Spleen (tissue), 11 donors: ENCODE data around the gene GRIK1. TPM values are rescaled to one million over a fixed set of nuclear protein-coding genes. Genes with fewer than 3 reads are reported as not detected.
A peak's percentile ranks its signal among the peaks of the same experiment; 100 is the strongest.

Experiments
- DNase-seq: peaks from one replicate; pipeline ENCODE4 v3.0.0-alpha.2; 2020
- H3K27ac ChIP-seq, 8 donors: fragments of 200-600 bp; sonication (generic) in 7 of 8; 1 replicate in 4 of 8; 2 replicates in 4 of 8; pipeline versions ENCODE4 v1.5.0 to v1.8.0; 2016 to 2021; ENCODE audit warnings: inconsistent platforms in 4 of 8, mild to moderate bottlenecking in 4 of 8, moderate library complexity in 1 of 8
- H3K27me3 ChIP-seq, 7 donors: fragments of 200-600 bp; sonication (generic) in 6 of 7; replicated peaks in 1 of 7; 1 replicate in 4 of 7; 2 replicates in 3 of 7; pipeline versions ENCODE4 v1.5.0 to v1.8.0; 2016 to 2021; ENCODE audit warnings: inconsistent platforms in 3 of 7, mild to moderate bottlenecking in 1 of 7
- H3K36me3 ChIP-seq, 6 donors: fragments of 200-600 bp; sonication (generic) in 5 of 6; 1 replicate in 4 of 6; 2 replicates in 2 of 6; pipeline versions ENCODE4 v1.5.0 to v1.8.0; 2016 to 2021; ENCODE audit warnings: inconsistent platforms in 2 of 6
- H3K4me1 ChIP-seq, 6 donors: fragments of 200-600 bp; sonication (generic) in 5 of 6; 1 replicate in 3 of 6; 2 replicates in 3 of 6; pipeline versions ENCODE4 v1.5.0 to v1.8.0; 2016 to 2021; ENCODE audit warnings: inconsistent platforms in 3 of 6
- H3K4me3 ChIP-seq, 8 donors: fragments of 200-600 bp; sonication (generic) in 7 of 8; 1 replicate in 4 of 8; 2 replicates in 4 of 8; pipeline versions ENCODE4 v1.5.0 to v1.8.0; 2016 to 2021; ENCODE audit warnings: inconsistent platforms in 4 of 8, mild to moderate bottlenecking in 4 of 8, moderate library complexity in 2 of 8
- H3K9me3 ChIP-seq, 8 donors: fragments of 200-600 bp; sonication (generic) in 7 of 8; 1 replicate in 4 of 8; 2 replicates in 4 of 8; pipeline versions ENCODE4 v1.5.0 to v1.8.0; 2016 to 2021; ENCODE audit warnings: inconsistent platforms in 4 of 8
- CTCF ChIP-seq, 11 experiments: fragments of 200-600 bp in 7 of 11; fragments of 450-650 bp in 4 of 11; sonication (generic) in 4 of 11; IDR thresholded peaks in 8 of 11; conservative IDR thresholded peaks in 3 of 11; 1 replicate in 7 of 11; 2 replicates in 4 of 11; pipeline versions ENCODE4 v1.4.0 to v1.8.0; 2016 to 2021; ENCODE audit warnings: antibody characterized with exemption in 11 of 11, inconsistent platforms in 4 of 11, mild to moderate bottlenecking in 1 of 11
- POLR2A ChIP-seq, 3 donors: fragments of 450-650 bp; IDR thresholded peaks; one replicate each; pipeline ENCODE4 v1.5.1; 2017; ENCODE audit warnings: antibody characterized with exemption in 3 of 3, mild to moderate bottlenecking in 1 of 3
- POLR2AphosphoS5 ChIP-seq, 3 donors: sonication (generic); formaldehyde crosslinking; IDR thresholded peaks; one replicate each; pipeline ENCODE4 v1.5.1; 2017; ENCODE audit warnings: antibody characterized with exemption in 3 of 3
- whole genome bisulfite sequencing, 5 donors: extraction: QIAGEN DNeasy Blood & Tissue Kit in 3 of 5; methylation state at CpG; one replicate each; pipeline versions ENCODE4 v1.1.5 to v1.1.7; 2013 to 2018; 5-methylcytosine and 5-hydroxymethylcytosine counted together
- intact Hi-C: fragments of 100-400 bp; cut with DNase I; formaldehyde crosslinking; loops from one replicate; pipeline ENCODE4 v1.15.0; 2023; ENCODE audit warnings: low total_unique reads
- polyA plus RNA-seq, 3 donors: library from polyadenylated mRNA; stranded (reverse); fragments of 200-250 nt; gene quantifications; one replicate each; pipeline ENCODE4 v1.2.1, GENCODE V29; 2013
- total RNA-seq, 7 donors: library from RNA; depleted of rRNA in 3 of 7; stranded (reverse); fragments of >200 nt in 3 of 7; fragmentation: NEBNext Ultra II Directional in 4 of 7; extraction: Animal tissue kit (Norgen Biotek cat#: 25700) in 4 of 7; gene quantifications; one replicate each; pipeline versions ENCODE4 v1.1.0 to v1.2.1, GENCODE V29; 2016 to 2021
- donor health status: healthy with polysubstance abuse.
- donor health status: DM: no; HTN: no; CAD: no; lungs with moderate emphysema.
- donor health status: DM: no; HTN: no; CAD: no.
- donor health status: Bipolar disorder and iron deficiency.
- donor health status: healthy.
- donor health status: DM: no; HTN: no; CAD: no.
- donor health status: DM: yes; HTN: yes; CAD: no.

The GRIK1 gene
- total and polyA plus RNA-seq, 10 donors, result 0.02 to 0.17 (median 0.04) TPM; not detected in 7

DNA sequence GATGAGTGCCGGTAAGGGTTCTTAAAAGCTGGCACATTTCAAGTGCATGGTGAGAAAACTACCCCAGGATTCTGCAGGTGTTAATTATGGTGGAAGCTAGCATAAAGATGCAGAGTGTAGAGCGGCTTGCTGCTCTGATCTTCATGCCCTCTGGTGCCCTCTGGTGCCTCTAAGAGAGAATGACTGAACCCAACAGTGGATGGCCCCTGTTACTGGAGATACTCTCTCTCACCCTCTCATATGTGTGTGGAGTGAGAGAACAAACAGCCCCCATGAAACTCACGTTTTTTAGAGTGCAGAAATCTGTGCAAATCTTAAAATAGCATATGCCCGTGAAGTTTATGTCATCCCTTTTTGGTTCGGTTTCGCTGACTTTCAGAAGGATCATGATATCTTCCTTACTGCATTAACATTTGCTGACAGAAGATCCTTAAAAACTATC lies 90.0 kb downstream of the GRIK1 start:
- intact Hi-C loops, result loop anchor here (5.0 kb wide), 1 partner anchor 372 kb away; no protein-coding TSS in a partner anchor

DNA sequence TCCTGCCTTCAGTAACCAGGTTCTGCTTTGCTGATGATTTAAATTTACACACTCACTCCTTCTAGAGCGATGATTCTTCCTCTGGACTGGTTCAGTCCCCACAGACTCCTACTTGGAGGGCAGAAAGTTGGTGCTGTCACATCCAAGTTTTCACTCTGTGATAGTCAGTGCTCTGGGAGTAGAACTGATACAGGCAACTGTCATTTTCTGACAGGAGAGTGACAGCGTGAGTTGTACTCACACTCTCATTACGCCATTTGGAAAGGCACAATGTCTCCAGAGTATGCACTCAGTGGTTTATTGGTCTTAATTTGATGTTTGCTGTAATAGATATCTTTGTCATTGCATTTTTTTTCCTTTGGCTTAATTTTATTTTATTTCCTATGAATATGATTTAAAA lies 96.0 kb downstream of the GRIK1 start:
- H3K9me3 ChIP-seq, result no peaks in the 10 kb centered on the region
- no peak for TF ChIP-seq CTCF (IDR thresholded peaks at IDR 0.05 in 8 of 11, conservative IDR thresholded peaks at IDR 0.05 in 3 of 11)
- no peak for TF ChIP-seq POLR2A (IDR thresholded peaks at IDR 0.05)
- no peak for TF ChIP-seq POLR2AphosphoS5 (IDR thresholded peaks at IDR 0.05)
- H3K27ac ChIP-seq, result no peak overlapping the region
- H3K4me3 ChIP-seq, result no peak overlapping the region
- WGBS, 5 donors, result 92 to 98% (median 94%) methylated on average over 3 of the region's 3 CpGs
- no peaks in the 10 kb centered on the region for H3K27me3 ChIP-seq
- H3K36me3 ChIP-seq, result no peaks in the 10 kb centered on the region
- H3K4me1 ChIP-seq, result no peaks in the 10 kb centered on the region
- intact Hi-C loops, result no loop called here
- no peak for DNase-seq

More for the DNA sequence above, 90.0 kb downstream of the GRIK1 start:
- DNase-seq, result no peak
- Histone ChIP-seq H3K9me3 (no peaks in the 10 kb centered on the region), H3K27me3 (no peaks in the 10 kb centered on the region), H3K4me3 (no peak overlapping the region), H3K4me1 (peaks cover 0 to 4% (median 0%) of the 10 kb centered on the region in 6 donors), H3K36me3 (no peaks in the 10 kb centered on the region), H3K27ac (no peak overlapping the region)
- TF ChIP-seq POLR2AphosphoS5 (IDR thresholded peaks at IDR 0.05) (no peak), POLR2A (IDR thresholded peaks at IDR 0.05) (no peak), CTCF (IDR thresholded peaks at IDR 0.05 in 8 of 11, conservative IDR thresholded peaks at IDR 0.05 in 3 of 11) (peak in 10 of 11 experiments; percentile 30 to 82 (median 68))
- 37 to 43% (median 41%) methylated on average over 6 of the region's 6 CpGs for WGBS, 5 donors

DNA sequence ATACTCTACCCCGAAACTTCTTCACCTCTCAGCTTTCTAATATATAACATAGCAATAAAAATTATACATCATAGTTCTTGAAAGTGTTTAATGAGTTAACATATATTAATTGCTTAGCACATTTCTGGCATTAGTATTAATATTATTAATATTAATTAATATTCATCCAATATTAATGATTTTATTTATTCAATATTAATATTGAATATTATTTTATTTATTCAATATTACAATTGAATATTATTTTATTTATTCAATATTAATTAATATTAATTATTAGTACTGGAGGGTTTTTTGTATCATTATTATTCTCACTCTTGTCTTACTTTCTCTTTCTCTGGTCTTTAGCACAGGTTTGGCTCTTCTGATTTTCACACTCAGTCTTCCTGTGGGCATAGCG lies 105.2 kb downstream of the GRIK1 start:
- DNase-seq, result no peak
- no peak for TF ChIP-seq CTCF (IDR thresholded peaks at IDR 0.05 in 8 of 11, conservative IDR thresholded peaks at IDR 0.05 in 3 of 11)

GRCh38 chr21:29832217-29832616 lies 107.6 kb downstream of the GRIK1 start:
- no peak for DNase-seq
- Histone ChIP-seq H3K4me3 (no peak overlapping the region), H3K27ac (no peak overlapping the region), H3K27me3 (no peaks in the 10 kb centered on the region), H3K9me3 (peaks cover 0 to 42% (median 24%) of the 10 kb centered on the region in 8 donors), H3K4me1 (no peaks in the 10 kb centered on the region), H3K36me3 (no peaks in the 10 kb centered on the region)
- 88 to 100% (median 96%) methylated on average over 2 of the region's 2 CpGs for WGBS, 5 donors
- no peak for TF ChIP-seq POLR2A (IDR thresholded peaks at IDR 0.05)
- no peak for TF ChIP-seq CTCF (IDR thresholded peaks at IDR 0.05 in 8 of 11, conservative IDR thresholded peaks at IDR 0.05 in 3 of 11)
- no peak for TF ChIP-seq POLR2AphosphoS5 (IDR thresholded peaks at IDR 0.05)
- intact Hi-C loops, result no loop called here

More for the DNA sequence above, 105.2 kb downstream of the GRIK1 start:
- intact Hi-C loops, result no loop called here
- Histone ChIP-seq H3K4me3 (no peak overlapping the region), H3K9me3 (peaks cover 0 to 27% (median 13%) of the 10 kb centered on the region in 8 donors), H3K4me1 (no peaks in the 10 kb centered on the region), H3K36me3 (no peaks in the 10 kb centered on the region), H3K27me3 (no peaks in the 10 kb centered on the region), H3K27ac (no peak overlapping the region)
- 46 to 97% (median 78%) methylated on average over 2 of the region's 2 CpGs for WGBS, 5 donors
